ENCODE measurements around the gene CDC42EP2. TPM values are rescaled to one million over a fixed set of nuclear protein-coding genes. Genes with fewer than 3 reads are reported as not detected.

Gene CDC42EP2
- total RNA-seq, 2 experiments from 2014 or later: 0.51 to 1.7 TPM

DNA sequence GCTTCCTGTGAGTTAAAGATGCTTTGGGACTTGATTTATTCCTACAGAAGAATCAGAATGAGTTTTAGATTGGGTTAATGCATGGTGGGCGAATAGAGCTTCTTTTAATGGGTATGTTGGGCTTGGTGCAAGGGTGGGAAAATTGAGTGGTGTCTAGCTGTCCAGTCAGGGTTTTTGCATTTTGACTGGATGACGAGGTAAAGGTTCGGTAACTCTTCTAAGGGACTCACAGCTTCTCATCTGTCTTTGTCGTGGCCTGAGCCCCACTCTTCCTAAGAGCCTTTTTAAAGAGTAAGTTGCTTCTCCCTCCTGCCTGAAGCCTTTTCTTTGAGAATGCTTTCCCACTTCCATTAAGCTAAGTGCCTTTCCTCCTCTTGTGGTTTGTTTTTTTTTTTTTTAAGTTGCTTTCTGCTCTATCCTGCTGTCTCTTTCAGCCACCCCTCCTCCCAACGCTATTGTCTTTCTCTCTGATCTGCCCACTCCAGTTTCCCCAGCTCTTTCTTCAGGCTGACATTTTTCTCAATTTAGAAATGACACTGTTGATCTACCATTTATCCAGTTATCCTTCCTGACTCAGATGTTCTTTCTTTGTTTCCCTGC, 20.1 kb downstream of the CDC42EP2 start:
- no peak for ATAC-seq (ENCODE audit: low read depth)
- DNase-seq: no peak
- Mint-ChIP-seq H3K27ac (peak overlapping the region; percentile 84), H3K27me3 (no peaks in the 10 kb centered on the region), H3K9me3 (no peaks in the 10 kb centered on the region), H3K4me3 (peak overlapping the region; percentile 92), H3K36me3 (no peaks in the 10 kb centered on the region), H3K4me1 (peaks cover 27% of the 10 kb centered on the region)
- POLR2A ChIA-PET: interaction anchor here (0.7 to 4.1 kb wide), 15 partner anchors 10 to 223 kb away, joined by 3 to 31 read pairs (median 4); partner anchors contain the start of genes CAPN1, POLA2, SCYL1 and TM7SF2

DNA sequence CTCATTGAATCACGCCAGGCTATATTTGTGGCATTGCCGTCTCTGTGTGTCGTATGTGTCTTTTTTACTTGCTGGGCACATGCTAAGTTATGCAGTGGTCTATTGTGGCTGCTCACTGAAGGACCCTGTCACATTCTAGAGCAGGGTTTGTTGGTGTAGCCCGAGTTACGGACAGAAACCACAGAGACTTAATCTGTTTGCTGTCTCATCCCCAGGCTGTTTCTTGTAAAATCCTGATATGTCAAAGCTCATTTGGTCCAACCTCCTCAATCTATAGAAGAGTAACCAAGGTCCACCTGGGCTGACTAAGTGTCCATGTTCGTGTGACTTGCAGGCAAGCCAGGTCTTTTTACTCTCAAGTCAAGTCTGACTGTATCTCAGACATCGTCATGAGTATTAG, 24.0 kb downstream of the CDC42EP2 start:
- H3K9me3 Mint-ChIP-seq: no peaks in the 10 kb centered on the region
- POLR2A ChIA-PET: no interaction called here
- no peak overlapping the region for H3K27ac Mint-ChIP-seq
- ATAC-seq (ENCODE audit: low read depth) (no peak), DNase-seq (no peak)
- peaks cover 28% of the 10 kb centered on the region for H3K4me1 Mint-ChIP-seq
- H3K27me3 Mint-ChIP-seq: no peaks in the 10 kb centered on the region
- no peak overlapping the region for H3K4me3 Mint-ChIP-seq
- H3K36me3 Mint-ChIP-seq: peaks cover 16% of the 10 kb centered on the region

DNA sequence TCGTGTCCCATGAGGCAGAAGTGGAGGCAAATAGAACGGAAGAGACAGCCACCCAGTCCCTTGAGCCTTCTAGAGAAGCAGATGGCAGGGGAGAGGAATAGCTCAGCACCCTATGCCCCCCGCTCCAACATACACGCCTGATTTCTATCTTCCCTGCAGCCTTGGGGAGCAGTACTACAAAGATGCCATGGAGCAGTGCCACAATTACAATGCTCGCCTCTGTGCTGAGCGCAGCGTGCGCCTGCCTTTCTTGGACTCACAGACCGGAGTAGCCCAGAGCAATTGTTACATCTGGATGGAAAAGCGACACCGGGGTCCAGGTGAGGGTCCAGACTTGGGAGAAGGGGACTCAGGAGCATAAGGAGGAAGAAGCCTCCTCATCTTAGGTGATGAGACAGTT, 25.6 kb downstream of the CDC42EP2 start:
- H3K4me1 Mint-ChIP-seq: peaks cover 18% of the 10 kb centered on the region

DNA sequence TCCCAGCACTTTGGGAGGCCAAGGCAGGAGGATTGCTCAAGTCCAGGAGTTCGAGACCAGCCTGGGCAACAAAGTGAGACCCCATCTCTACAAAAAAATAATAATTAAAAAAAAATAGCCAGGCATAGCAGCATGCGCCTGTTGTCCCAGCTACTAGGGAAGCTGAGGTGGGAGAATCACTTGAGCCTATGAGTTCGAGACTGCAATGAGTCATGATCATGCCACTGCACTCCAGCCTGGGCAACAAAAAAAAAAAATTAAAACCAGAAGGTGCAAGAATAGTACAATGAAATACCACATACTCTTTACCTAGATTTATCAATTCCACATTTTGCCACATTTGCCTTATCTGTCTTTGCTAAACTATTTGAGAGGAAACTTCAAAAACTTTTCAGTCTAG, 27.2 kb downstream of the CDC42EP2 start:
- POLR2A ChIA-PET: no interaction called here
- ATAC-seq (ENCODE audit: low read depth) (no peak), DNase-seq (no peak)
- peaks cover 25% of the 10 kb centered on the region for H3K36me3 Mint-ChIP-seq
- H3K4me1 Mint-ChIP-seq: peaks cover 14% of the 10 kb centered on the region
- H3K4me3 Mint-ChIP-seq: no peak overlapping the region
- no peak overlapping the region for H3K27ac Mint-ChIP-seq
- H3K9me3 Mint-ChIP-seq: no peaks in the 10 kb centered on the region
- H3K27me3 Mint-ChIP-seq: no peaks in the 10 kb centered on the region

More for the DNA sequence above, 25.6 kb downstream of the CDC42EP2 start:
- H3K36me3 Mint-ChIP-seq: peaks cover 18% of the 10 kb centered on the region
- peak overlapping the region; percentile 48 for H3K27ac Mint-ChIP-seq
- POLR2A ChIA-PET: no interaction called here
- H3K27me3 Mint-ChIP-seq: no peaks in the 10 kb centered on the region
- DNase-seq (no peak), ATAC-seq (ENCODE audit: low read depth) (no peak)
- H3K4me3 Mint-ChIP-seq: no peak overlapping the region
- no peaks in the 10 kb centered on the region for H3K9me3 Mint-ChIP-seq

DNA sequence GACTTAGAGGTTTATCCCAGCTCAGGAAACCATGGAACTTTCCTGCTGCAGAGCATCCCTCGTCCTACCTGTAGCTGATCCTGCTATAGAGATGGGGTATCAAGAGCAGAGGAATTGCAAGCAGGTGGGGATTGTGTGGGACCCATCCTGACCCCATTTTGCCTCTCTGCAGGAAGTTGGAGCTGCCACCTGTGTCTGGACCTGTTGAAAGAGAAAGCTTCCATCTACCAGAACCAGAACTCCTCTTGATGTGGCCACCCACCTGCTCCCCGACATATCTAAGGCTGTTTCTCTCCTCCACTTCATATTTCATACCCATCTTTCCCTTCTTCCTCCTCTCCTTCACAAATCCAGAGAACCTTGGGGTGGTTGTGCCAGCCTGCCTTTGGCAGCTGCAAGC, 36.8 kb downstream of the CDC42EP2 start:
- POLR2A ChIA-PET: interaction anchor here (1.5 kb wide), 1 partner anchor 17 kb away, joined by 5 read pairs; no protein-coding TSS in a partner anchor
- DNase-seq: no peak
- H3K27ac Mint-ChIP-seq: no peak overlapping the region

DNA sequence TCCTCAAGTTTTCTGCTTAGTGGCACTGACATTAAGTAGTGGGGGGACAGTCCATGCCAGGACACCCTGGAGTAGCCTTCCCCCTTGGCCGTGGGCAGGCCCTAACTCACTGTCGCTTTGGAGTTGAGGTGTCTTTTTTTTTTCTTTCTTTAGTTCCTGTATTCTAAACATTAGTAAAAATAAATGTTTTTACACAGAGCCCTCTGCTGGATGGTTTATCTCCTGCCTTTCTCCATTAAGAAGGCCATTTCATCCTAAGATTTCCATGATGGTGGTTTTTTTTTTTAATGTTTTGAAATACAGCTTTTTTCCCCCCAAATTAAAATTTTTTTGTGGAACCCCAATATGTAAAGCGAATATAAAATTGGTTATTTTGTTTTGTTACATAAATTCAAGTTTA, 38.1 kb downstream of the CDC42EP2 start:
- Mint-ChIP-seq H3K4me1 (peaks cover 12% of the 10 kb centered on the region), H3K27me3 (no peaks in the 10 kb centered on the region), H3K9me3 (no peaks in the 10 kb centered on the region), H3K4me3 (no peak overlapping the region), H3K27ac (no peak overlapping the region), H3K36me3 (peaks cover 9% of the 10 kb centered on the region)
- POLR2A ChIA-PET: no interaction called here
- ATAC-seq (ENCODE audit: low read depth) (no peak), DNase-seq (no peak)

More for the DNA sequence above, 36.8 kb downstream of the CDC42EP2 start:
- no peak for ATAC-seq (ENCODE audit: low read depth)
- no peak overlapping the region for H3K4me3 Mint-ChIP-seq
- no peaks in the 10 kb centered on the region for H3K9me3 Mint-ChIP-seq
- H3K4me1 Mint-ChIP-seq: peaks cover 12% of the 10 kb centered on the region
- H3K36me3 Mint-ChIP-seq: peaks cover 11% of the 10 kb centered on the region
- H3K27me3 Mint-ChIP-seq: no peaks in the 10 kb centered on the region

DNA sequence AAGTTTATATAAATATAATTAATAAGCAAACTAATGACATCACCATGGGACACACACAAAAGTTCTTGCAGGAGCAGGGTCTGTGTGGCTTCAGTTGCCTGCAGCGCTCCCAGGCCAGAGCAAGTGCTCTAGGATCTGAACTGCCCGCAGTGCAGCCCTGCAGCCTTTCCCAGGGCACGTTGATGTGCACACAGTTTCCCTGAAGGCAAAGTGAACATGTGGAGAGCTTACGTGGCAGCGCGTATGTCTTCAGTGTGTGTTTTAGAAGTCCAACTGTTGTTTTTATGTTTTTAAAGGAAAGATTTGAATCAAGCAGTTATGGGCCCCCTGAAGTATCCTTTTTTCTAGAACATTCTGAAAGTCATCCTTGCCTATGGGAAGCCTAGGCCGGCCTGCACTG, 38.7 kb downstream of the CDC42EP2 start:
- Mint-ChIP-seq H3K4me1 (peaks cover 14% of the 10 kb centered on the region), H3K27me3 (no peaks in the 10 kb centered on the region), H3K27ac (no peak overlapping the region), H3K9me3 (no peaks in the 10 kb centered on the region), H3K4me3 (peak overlapping the region; percentile 60), H3K36me3 (peaks cover 9% of the 10 kb centered on the region)
- ATAC-seq (ENCODE audit: low read depth): no peak
- POLR2A ChIA-PET: no interaction called here
- DNase-seq: no peak

DNA sequence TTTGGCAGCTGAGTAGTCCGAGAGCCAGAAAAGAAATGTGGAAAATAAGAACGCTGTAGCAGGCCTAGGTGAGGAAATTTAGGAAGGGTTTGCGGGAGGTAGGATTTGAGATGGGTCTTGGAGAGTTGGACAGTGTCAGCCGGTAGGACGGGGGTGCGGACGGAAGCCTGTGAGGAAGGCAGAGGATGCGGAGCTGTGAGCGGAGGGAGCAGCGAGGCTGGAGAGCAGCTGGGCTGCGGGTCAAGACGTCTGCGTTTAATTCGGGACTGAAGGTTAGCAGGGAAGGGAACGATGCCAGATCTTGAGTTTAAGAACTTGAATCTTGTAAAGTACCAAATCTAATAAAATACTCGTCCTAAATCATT, 39.2 kb downstream of the CDC42EP2 start:
- POLR2A ChIA-PET: interaction anchor here (0.7 to 1.1 kb wide), 2 partner anchors 20 to 212 kb away, joined by 3 to 4 read pairs; partner anchors contain the start of gene DPF2
- H3K27ac Mint-ChIP-seq: no peak overlapping the region
- peak overlapping the region; percentile 60 for H3K4me3 Mint-ChIP-seq
- H3K4me1 Mint-ChIP-seq: peaks cover 14% of the 10 kb centered on the region
- H3K27me3 Mint-ChIP-seq: no peaks in the 10 kb centered on the region
- DNase-seq (no peak), ATAC-seq (ENCODE audit: low read depth) (no peak)
- no peaks in the 10 kb centered on the region for H3K9me3 Mint-ChIP-seq
- H3K36me3 Mint-ChIP-seq: peaks cover 7% of the 10 kb centered on the region

DNA sequence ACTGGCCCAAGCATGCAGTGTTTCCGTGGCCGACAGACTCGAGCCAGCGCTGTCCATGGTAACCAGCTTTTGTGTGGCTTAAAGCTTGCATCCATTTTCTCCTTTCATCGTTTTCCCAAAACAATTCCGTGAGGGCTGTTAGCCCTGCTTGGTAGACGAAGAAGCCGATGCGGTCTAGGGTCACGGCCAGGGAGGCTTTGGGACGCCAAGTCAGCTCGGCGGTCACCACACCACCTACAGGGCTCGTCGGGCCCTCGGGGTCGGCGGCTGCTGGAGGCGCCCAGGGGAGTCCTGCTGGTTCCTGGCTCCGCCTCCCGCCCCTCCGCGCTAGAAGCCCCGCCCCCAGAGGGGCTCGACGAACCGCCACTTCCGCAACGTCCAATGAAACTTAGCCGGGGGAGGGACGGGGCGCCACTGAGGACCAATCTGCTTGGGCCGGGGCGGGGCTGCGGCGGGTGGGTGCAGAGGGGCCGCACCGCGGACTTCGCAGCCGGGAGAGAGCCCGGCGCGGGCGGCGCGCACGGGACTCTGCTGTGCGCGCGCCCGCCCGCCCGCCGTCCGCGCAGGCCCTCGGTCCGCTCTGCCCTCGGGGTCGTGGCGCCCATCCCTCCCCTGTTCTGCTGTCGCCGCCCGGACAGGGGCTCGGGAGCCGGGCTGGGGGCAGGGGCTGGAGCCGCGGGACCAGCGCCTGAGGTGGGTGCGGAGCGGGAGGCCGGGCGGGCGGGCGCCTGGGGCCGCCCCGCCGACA, 39.8 kb downstream of the CDC42EP2 start, which contains the start of gene TIGD3:
Gene TIGD3 (plus strand): TSS at position 487 of the 748 bp plus-strand sequence. CDS start 1,058 bp downstream, outside the sequence.
- Mint-ChIP-seq H3K27ac (peak within 1 kb of the TSS; percentile 91), H3K36me3 (peaks cover 7% of the 10 kb centered on the region), H3K9me3 (no peaks in the 10 kb centered on the region), H3K4me1 (peaks cover 14% of the 10 kb centered on the region), H3K4me3 (peak within 1 kb of the TSS; percentile 93), H3K27me3 (no peaks in the 10 kb centered on the region)
- DNase-seq (peak; percentile 97), ATAC-seq (ENCODE audit: low read depth) (peak; percentile 97)
- POLR2A ChIA-PET: interaction anchor here (0.7 to 1.1 kb wide), 2 partner anchors 21 to 212 kb away, joined by 3 to 4 read pairs; partner anchors contain the start of gene DPF2

DNA sequence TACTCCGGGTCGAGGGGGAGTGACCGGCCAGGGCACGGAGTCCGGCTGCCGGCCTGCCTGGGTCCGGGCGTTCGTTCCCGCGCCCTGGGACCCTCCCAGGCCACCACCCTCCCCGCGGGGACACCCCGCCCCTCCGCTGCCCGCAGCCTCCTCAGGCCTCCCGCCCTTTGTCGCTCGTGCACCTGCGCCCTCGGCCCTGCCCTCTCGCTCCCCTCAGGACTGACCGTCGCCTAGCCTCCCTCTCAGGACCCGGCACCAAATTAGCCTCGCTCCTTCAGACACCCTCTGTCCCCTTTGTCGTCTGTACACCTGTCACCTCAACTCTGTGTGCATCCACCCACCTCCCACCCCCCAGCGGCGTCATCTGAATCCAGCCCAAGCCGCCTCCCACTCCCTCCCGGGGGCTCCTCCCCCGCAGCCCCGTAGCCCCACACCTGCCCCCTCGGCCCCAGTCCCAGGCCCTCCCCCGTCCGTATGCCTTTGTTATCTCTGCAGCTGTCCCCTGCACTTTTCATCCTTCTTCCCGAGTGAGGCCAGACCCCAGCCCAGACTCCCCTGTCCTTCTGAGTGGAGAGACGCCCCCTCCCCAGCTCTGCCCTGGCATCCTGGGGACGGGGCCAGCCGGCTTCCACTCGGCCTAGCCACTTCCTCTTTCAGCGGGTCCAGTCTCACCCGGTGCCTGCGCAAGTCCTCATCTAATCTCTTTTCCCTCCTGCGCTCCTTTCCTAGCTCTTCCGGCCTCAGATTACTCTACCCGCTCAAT, 40.5 kb downstream of the CDC42EP2 start:
- peak; percentile 22 for ATAC-seq (ENCODE audit: low read depth)
- H3K4me3 Mint-ChIP-seq: peak overlapping the region; percentile 93
- H3K36me3 Mint-ChIP-seq: peaks cover 7% of the 10 kb centered on the region
- no peaks in the 10 kb centered on the region for H3K9me3 Mint-ChIP-seq
- DNase-seq: no peak
- no peaks in the 10 kb centered on the region for H3K27me3 Mint-ChIP-seq
- POLR2A ChIA-PET: interaction anchor here (0.7 to 2.8 kb wide), 7 partner anchors 11 to 147 kb away, joined by 3 to 15 read pairs (median 3); partner anchors contain the start of genes DPF2 and MALAT1
- H3K27ac Mint-ChIP-seq: peak overlapping the region; percentile 91
- H3K4me1 Mint-ChIP-seq: peaks cover 14% of the 10 kb centered on the region

DNA sequence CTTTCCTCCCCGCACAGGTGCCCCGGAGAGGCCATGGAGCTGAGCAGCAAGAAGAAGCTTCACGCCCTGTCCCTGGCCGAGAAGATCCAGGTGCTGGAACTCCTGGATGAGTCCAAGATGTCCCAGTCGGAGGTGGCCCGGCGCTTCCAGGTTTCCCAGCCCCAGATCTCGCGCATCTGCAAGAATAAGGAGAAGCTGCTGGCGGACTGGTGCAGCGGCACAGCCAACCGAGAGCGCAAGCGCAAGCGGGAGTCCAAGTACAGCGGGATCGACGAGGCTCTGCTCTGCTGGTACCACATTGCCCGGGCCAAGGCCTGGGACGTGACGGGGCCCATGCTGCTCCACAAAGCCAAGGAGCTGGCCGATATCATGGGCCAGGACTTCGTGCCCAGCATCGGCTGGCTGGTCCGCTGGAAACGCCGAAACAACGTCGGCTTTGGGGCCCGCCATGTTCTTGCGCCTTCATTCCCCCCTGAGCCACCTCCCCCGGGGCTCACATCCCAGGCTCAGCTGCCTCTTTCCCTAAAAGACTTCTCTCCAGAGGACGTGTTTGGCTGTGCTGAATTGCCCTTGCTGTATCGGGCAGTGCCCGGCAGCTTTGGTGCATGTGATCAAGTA, 41.2 kb downstream of the CDC42EP2 start:
- Mint-ChIP-seq H3K36me3 (peaks cover 7% of the 10 kb centered on the region), H3K4me1 (peaks cover 14% of the 10 kb centered on the region), H3K9me3 (no peaks in the 10 kb centered on the region), H3K27ac (peak overlapping the region; percentile 91), H3K4me3 (peak overlapping the region; percentile 93), H3K27me3 (no peaks in the 10 kb centered on the region)
- ATAC-seq (ENCODE audit: low read depth) (no peak), DNase-seq (no peak)
- POLR2A ChIA-PET: interaction anchor here (0.7 to 2.8 kb wide), 8 partner anchors 12 to 146 kb away, joined by 3 to 15 read pairs (median 3); partner anchors contain the start of genes DPF2 and MALAT1

DNA sequence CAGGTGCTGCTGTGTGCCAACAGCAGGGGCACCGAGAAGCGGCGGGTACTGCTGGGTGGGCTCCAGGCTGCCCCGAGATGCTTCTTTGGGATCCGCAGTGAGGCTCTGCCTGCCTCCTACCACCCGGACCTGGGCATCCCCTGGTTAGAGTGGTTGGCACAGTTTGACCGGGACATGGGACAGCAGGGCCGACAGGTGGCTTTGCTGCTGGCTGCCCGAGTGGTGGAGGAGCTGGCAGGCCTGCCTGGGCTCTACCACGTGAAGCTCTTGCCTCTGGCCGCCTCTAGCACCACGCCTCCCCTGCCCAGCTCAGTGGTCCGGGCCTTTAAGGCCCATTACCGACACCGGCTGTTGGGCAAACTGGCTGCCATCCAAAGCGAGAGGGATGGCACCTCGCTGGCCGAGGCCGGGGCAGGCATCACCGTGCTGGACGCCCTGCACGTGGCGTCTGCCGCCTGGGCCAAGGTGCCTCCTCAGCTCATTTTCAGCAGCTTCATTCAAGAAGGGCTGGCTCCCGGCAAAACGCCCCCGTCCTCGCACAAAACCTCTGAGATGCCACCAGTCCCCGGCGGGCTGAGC, 41.8 kb downstream of the CDC42EP2 start:
- POLR2A ChIA-PET: interaction anchor here (0.7 to 2.8 kb wide), 5 partner anchors 13 to 145 kb away, joined by 3 to 15 read pairs (median 3); partner anchors contain the start of gene DPF2
- DNase-seq (no peak), ATAC-seq (ENCODE audit: low read depth) (no peak)
- no peaks in the 10 kb centered on the region for H3K27me3 Mint-ChIP-seq
- no peak overlapping the region for H3K27ac Mint-ChIP-seq
- peak overlapping the region; percentile 51 for H3K4me3 Mint-ChIP-seq
- H3K9me3 Mint-ChIP-seq: no peaks in the 10 kb centered on the region
- H3K4me1 Mint-ChIP-seq: peaks cover 14% of the 10 kb centered on the region
- H3K36me3 Mint-ChIP-seq: peaks cover 7% of the 10 kb centered on the region

Data from activated naive CD8-positive, alpha-beta T cell treated with anti-CD3 and anti-CD28 coated beads, Interleukin-2, amount 10 ng/mL, durations not matched to agents 7 days and 5 days (primary cell).